Chondrocyte (in vitro differentiated cells): ENCODE results near the gene HNRNPL. TPM values are rescaled to one million over a fixed set of nuclear protein-coding genes. Genes with fewer than 3 reads are reported as not detected.
"Not testable (repeated sequence)": the region's sequence is repeated elsewhere in the genome, so short reads cannot be mapped to it uniquely, and the experiment has no call there.

Experiments
- DNase-seq: peaks from one replicate; pipeline ENCODE4 v3.0.0; 2021; ENCODE audit warnings: mixed read lengths, low spot score
- H3K27ac Mint-ChIP-seq: one replicate; pipeline ENCODE4 v1.8.0; 2021; ENCODE audit warnings: mild to moderate bottlenecking, moderate library complexity, mixed read lengths; ENCODE audit not compliant: unreplicated experiment
- H3K27me3 Mint-ChIP-seq: 2 replicates; pipeline ENCODE4 v1.8.0; 2021; ENCODE audit warnings: low read depth, mixed read lengths
- H3K36me3 Mint-ChIP-seq: 2 replicates; pipeline ENCODE4 v1.8.0; 2021; ENCODE audit warnings: low read depth, mixed read lengths
- H3K4me1 Mint-ChIP-seq: 2 replicates; pipeline ENCODE4 v1.8.0; 2021; ENCODE audit warnings: low read depth, mild to moderate bottlenecking, mixed read lengths
- H3K4me3 Mint-ChIP-seq: one replicate; pipeline ENCODE4 v1.8.0; 2021; ENCODE audit warnings: mild to moderate bottlenecking, moderate library complexity, mixed read lengths; ENCODE audit not compliant: unreplicated experiment
- H3K9me3 Mint-ChIP-seq: 2 replicates; pipeline ENCODE4 v1.8.0; 2021; ENCODE audit warnings: low read depth, mixed read lengths
- total RNA-seq: library from RNA; stranded (reverse); gene quantifications from 3 replicates; pipeline ENCODE4 v1.2.1, GENCODE V29; 2021
- TF ChIP-seq, protein P1 (sequence below): fragments of 200-600 bp; sonication (generic); IDR thresholded peaks from 2 replicates; pipeline ENCODE4 v1.5.0; 2021; ENCODE audit warnings: antibody characterized with exemption, mild to moderate bottlenecking, moderate library complexity

The HNRNPL gene
- total RNA-seq, 1 donor from 2014 or later, result 214 TPM

DNA sequence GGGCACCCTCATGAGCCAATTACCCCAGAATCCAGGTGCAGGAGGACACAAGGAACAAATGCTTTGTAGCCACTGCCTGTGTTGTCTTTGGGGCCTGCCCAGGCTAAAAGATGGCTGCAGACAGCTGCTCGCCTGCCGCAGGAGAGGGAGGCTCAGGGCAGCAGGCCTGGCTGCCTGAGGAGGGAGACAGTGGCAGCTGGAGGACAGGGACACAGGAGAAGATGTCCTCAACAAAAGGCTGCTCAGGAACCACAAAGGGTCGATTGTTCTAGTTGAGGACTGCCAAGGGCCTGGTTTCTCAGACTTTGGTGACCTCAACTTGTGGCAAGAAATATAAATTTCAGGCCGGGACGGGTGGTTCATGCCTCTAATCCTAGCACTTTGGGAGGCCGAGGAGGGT, 42.0 kb upstream of the HNRNPL start:
- Mint-ChIP-seq H3K36me3 (peaks cover 9% of the 10 kb centered on the region), H3K27me3 (no peaks in the 10 kb centered on the region), H3K27ac (no peak overlapping the region), H3K4me3 (no peak overlapping the region), H3K4me1 (no peaks in the 10 kb centered on the region), H3K9me3 (no peaks in the 10 kb centered on the region)
- no peak for DNase-seq
- TF ChIP-seq, protein P1, sequence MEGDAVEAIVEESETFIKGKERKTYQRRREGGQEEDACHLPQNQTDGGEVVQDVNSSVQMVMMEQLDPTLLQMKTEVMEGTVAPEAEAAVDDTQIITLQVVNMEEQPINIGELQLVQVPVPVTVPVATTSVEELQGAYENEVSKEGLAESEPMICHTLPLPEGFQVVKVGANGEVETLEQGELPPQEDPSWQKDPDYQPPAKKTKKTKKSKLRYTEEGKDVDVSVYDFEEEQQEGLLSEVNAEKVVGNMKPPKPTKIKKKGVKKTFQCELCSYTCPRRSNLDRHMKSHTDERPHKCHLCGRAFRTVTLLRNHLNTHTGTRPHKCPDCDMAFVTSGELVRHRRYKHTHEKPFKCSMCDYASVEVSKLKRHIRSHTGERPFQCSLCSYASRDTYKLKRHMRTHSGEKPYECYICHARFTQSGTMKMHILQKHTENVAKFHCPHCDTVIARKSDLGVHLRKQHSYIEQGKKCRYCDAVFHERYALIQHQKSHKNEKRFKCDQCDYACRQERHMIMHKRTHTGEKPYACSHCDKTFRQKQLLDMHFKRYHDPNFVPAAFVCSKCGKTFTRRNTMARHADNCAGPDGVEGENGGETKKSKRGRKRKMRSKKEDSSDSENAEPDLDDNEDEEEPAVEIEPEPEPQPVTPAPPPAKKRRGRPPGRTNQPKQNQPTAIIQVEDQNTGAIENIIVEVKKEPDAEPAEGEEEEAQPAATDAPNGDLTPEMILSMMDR, result no peak

DNA sequence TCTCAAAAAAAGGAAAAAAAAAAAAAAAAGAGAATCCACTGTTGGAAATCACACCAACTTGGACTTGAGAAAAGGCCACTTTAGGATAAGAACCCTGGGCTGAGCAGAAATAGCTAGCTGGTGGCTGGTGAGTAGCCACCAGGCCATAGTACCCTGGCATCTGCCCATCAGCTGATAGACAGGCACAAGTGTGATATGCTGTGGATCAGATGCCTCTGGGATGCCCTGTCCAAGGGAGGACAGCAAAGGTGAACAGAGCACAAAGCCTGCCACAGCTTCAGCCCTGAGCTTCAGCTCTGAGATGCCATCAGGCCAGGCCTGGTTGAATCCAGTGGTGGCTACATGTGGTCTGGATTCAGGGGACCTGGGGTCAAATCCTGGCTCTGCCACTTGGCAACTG, 40.9 kb upstream of the HNRNPL start:
- no peak overlapping the region for H3K27ac Mint-ChIP-seq
- TF ChIP-seq, protein P1, result no peak
- no peak overlapping the region for H3K4me3 Mint-ChIP-seq
- no peak for DNase-seq
- peaks cover 9% of the 10 kb centered on the region for H3K36me3 Mint-ChIP-seq
- H3K27me3 Mint-ChIP-seq, result no peaks in the 10 kb centered on the region
- no peaks in the 10 kb centered on the region for H3K9me3 Mint-ChIP-seq
- no peaks in the 10 kb centered on the region for H3K4me1 Mint-ChIP-seq

DNA sequence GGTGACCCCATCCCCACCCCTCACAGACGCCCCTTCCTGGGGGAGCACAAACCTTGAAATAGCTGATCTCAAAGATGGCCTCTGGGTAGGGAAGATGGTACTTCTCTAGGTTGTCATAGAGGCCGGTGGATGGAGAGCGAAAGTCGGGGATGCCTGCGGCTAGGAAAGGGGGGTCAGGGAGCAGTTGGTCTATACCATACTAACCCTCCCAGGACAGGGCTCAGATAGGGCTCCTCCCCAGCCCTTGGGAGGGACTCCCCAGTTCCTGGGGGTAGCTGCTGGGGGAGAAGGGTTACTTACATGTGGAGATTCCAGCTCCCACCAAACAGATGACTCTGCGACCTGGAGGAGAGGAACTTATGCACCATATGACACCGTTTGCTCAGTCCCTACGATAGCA, 40.0 kb upstream of the HNRNPL start:
- H3K4me1 Mint-ChIP-seq, result no peaks in the 10 kb centered on the region
- no peak overlapping the region for H3K4me3 Mint-ChIP-seq
- DNase-seq, result no peak
- TF ChIP-seq, protein P1, result no peak
- H3K27ac Mint-ChIP-seq, result no peak overlapping the region
- no peaks in the 10 kb centered on the region for H3K9me3 Mint-ChIP-seq
- H3K27me3 Mint-ChIP-seq, result no peaks in the 10 kb centered on the region
- peaks cover 9% of the 10 kb centered on the region for H3K36me3 Mint-ChIP-seq

DNA sequence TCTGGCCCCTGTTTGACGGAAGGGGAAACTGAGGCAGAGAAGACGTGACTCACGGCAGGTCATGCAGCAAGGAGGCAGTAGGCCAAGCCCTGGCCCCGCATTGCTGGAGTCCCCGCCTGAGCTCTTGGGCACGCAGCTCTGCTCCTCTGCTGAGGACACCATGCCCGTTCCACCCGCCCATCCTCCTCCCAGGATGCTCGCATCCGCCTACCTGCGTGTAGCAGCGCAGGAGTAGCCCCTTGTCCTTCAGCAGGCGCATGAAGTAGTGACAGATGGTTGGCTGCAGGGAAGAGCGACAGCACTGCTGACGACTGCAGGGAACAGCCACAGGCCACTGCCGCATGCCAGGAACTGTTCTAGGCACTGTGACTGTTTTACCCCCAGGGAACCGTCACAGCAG, 39.1 kb upstream of the HNRNPL start:
- no peak for DNase-seq
- Mint-ChIP-seq H3K27ac (no peak overlapping the region), H3K4me3 (no peak overlapping the region), H3K27me3 (no peaks in the 10 kb centered on the region), H3K9me3 (no peaks in the 10 kb centered on the region), H3K36me3 (peaks cover 9% of the 10 kb centered on the region), H3K4me1 (no peaks in the 10 kb centered on the region)
- TF ChIP-seq, protein P1, result no peak

DNA sequence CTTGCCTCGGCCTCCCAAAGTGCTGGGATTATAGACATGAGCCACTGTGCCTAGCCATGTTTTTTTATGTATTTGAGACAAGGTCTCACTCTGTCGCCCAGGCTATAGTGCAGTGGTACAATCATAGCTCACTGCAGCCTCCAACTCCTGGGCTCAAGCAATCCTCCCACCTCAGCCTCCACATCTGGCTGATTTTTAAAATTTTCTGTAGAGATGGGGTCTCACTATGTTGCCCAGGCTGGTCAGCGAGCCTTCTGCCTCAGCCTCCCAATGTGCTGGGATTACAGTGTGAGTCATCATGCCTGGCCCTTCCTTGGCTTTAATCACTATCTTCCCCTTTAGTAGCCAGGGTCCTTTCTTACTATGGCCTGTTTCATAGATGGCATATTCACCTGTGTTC, 34.9 kb upstream of the HNRNPL start:
- not testable (repeated sequence) for H3K27ac Mint-ChIP-seq, DNase-seq, H3K4me3 Mint-ChIP-seq, H3K9me3 Mint-ChIP-seq, H3K4me1 Mint-ChIP-seq, H3K27me3 Mint-ChIP-seq
- H3K36me3 Mint-ChIP-seq, result peaks cover 12% of the 10 kb centered on the region

DNA sequence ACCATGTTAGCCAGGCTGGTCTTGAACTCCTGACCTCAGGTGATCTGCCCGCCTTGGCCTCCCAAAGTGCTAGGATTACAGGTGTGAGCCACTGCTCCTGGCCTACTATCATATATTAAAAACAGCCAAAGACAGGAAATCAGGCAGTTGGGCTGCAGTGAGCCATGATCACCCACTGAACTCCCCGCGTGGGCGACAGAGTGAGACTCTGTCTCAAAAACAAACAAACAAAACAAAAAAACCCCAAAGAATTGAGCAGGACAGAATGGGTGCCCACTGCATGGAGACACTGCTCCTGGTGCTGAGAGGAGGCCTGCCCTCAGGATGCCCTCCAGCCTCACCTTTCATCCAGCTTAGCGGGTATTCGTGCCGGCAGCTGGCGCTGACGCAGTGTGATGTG, 33.5 kb upstream of the HNRNPL start:
- Mint-ChIP-seq H3K4me1 (no peaks in the 10 kb centered on the region), H3K27me3 (no peaks in the 10 kb centered on the region), H3K4me3 (no peak overlapping the region), H3K9me3 (no peaks in the 10 kb centered on the region), H3K27ac (no peak overlapping the region), H3K36me3 (peaks cover 7% of the 10 kb centered on the region)
- no peak for DNase-seq
- TF ChIP-seq, protein P1, result no peak
